ENCODE measurements around the gene RAI14.
"Not testable (repeated sequence)": the region's sequence is repeated elsewhere in the genome, so short reads cannot be mapped to it uniquely, and the experiment has no call there.

The RAI14 gene

DNA sequence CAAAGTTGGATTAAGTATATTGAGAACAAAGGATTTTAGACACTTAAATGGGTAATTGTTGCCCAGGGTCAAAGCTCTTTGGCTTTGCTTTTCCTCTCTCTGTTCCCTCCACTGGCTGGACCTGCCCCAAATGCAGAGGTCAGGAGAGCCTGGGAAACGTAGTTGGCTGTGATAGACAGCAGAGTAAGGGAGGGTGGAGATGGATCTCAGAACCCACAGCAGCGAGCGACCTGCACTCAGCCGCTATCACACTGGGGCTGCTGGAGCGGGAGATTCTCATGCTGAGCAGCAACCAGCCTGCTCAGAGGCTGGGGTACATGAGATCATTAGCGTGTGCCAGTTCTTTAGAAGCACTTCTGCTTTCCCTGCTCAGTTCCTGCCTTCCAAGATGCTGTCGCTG is 111.1 kb downstream of the RAI14 start:
- Histone ChIP-seq H3K9me3 (ENCODE audit: control insufficient read depth, insufficient read depth, low read length) (no peaks in the 10 kb centered on the region), H3K27me3 (ENCODE audit: control insufficient read depth, insufficient read depth, low read length) (no peaks in the 10 kb centered on the region), H3K9ac (ENCODE audit: low read depth, low read length) (no peak overlapping the region), H3K4me1 (ENCODE audit: control insufficient read depth, insufficient read depth, low read length) (no peaks in the 10 kb centered on the region), H3K4me3 (ENCODE audit: low read depth, low read length) (no peak overlapping the region), H3K36me3 (ENCODE audit: control insufficient read depth, insufficient read depth, low read length) (peaks cover 5% of the 10 kb centered on the region)

GRCh38 chr5:34770486-34770885 is 114.4 kb downstream of the RAI14 start:
- Histone ChIP-seq H3K9me3 (ENCODE audit: control insufficient read depth, insufficient read depth, low read length) (no peaks in the 10 kb centered on the region), H3K9ac (ENCODE audit: low read depth, low read length) (no peak overlapping the region), H3K36me3 (ENCODE audit: control insufficient read depth, insufficient read depth, low read length) (peaks cover 2% of the 10 kb centered on the region), H3K4me1 (ENCODE audit: control insufficient read depth, insufficient read depth, low read length) (no peaks in the 10 kb centered on the region), H3K4me3 (ENCODE audit: low read depth, low read length) (no peak overlapping the region), H3K27me3 (ENCODE audit: control insufficient read depth, insufficient read depth, low read length) (no peaks in the 10 kb centered on the region)

GRCh38 chr5:34771076-34771475 is 114.9 kb downstream of the RAI14 start:
- H3K27me3 ChIP-seq (ENCODE audit: control insufficient read depth, insufficient read depth, low read length): no peaks in the 10 kb centered on the region
- H3K36me3 ChIP-seq (ENCODE audit: control insufficient read depth, insufficient read depth, low read length): peaks cover 2% of the 10 kb centered on the region
- no peak overlapping the region for H3K9ac ChIP-seq (ENCODE audit: low read depth, low read length)
- no peaks in the 10 kb centered on the region for H3K4me1 ChIP-seq (ENCODE audit: control insufficient read depth, insufficient read depth, low read length)
- no peaks in the 10 kb centered on the region for H3K9me3 ChIP-seq (ENCODE audit: control insufficient read depth, insufficient read depth, low read length)
- no peak overlapping the region for H3K4me3 ChIP-seq (ENCODE audit: low read depth, low read length)

DNA sequence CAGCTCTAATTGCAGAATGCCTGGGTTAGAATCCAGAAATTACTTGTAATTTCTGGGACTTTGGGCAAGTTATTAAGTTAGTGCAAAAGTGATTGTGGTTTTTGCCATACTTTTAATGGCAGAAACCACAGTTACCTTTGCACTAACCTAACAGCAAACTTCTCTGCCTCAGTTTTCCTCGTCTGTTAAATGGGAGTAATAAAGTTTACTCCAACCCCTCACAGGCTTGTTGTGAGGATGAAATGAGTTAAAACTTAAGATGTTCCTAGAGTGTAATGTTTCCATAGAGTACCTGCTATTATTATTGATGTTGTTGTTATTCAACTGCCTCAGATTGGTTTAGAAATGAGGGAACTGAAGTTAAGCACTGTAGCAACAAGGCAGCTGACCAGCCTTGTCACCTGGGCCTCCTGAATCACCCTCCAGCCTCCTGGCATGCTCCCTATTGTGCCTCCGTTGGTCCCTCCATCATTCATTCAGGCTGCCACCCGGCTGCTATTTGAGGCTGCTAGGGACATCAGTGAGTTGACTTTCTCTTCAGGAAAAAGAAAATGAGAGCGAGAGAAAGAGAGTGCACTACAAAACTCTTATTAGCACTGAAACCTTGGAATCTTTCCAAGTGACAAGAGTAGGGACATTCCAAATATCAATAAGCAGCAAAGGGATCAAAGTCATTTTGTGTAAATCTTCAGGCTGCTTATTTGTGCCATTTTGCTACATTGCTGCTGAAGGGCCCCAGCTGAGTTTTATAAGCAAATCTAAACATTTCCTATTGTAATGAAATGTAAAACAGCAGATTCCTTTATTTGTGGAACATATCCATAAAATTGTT is 116.4 kb downstream of the RAI14 start:
- Histone ChIP-seq H3K4me3 (ENCODE audit: low read depth, low read length) (no peak overlapping the region), H3K9me3 (ENCODE audit: control insufficient read depth, insufficient read depth, low read length) (no peaks in the 10 kb centered on the region), H3K4me1 (ENCODE audit: control insufficient read depth, insufficient read depth, low read length) (no peaks in the 10 kb centered on the region), H3K36me3 (ENCODE audit: control insufficient read depth, insufficient read depth, low read length) (no peaks in the 10 kb centered on the region), H3K27me3 (ENCODE audit: control insufficient read depth, insufficient read depth, low read length) (no peaks in the 10 kb centered on the region), H3K9ac (ENCODE audit: low read depth, low read length) (no peak overlapping the region)

DNA sequence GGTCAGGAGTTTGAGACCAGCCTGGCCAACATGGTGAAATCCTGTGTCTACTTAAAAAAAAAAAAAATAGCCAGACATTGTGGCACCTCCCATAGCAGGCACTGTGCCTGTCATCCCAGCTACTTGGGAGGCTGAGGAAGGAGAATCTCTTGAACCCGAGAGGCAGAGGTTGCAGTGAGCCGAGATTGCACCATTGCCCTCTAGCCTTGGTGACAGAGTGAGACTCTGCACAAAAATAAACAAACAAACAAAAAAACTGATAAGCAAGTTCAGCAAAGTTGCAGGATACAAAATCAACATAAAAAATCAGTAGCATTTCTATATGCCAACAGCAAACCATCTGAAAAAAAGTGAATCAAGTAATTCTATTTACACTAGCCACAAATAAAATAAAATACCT is 118.0 kb downstream of the RAI14 start:
- Histone ChIP-seq H3K4me3 (ENCODE audit: low read depth, low read length) (no peak overlapping the region), H3K4me1 (ENCODE audit: control insufficient read depth, insufficient read depth, low read length) (no peaks in the 10 kb centered on the region), H3K27me3 (ENCODE audit: control insufficient read depth, insufficient read depth, low read length) (no peaks in the 10 kb centered on the region), H3K9me3 (ENCODE audit: control insufficient read depth, insufficient read depth, low read length) (peaks cover 3% of the 10 kb centered on the region), H3K9ac (ENCODE audit: low read depth, low read length) (no peak overlapping the region), H3K36me3 (ENCODE audit: control insufficient read depth, insufficient read depth, low read length) (peaks cover 6% of the 10 kb centered on the region)

DNA sequence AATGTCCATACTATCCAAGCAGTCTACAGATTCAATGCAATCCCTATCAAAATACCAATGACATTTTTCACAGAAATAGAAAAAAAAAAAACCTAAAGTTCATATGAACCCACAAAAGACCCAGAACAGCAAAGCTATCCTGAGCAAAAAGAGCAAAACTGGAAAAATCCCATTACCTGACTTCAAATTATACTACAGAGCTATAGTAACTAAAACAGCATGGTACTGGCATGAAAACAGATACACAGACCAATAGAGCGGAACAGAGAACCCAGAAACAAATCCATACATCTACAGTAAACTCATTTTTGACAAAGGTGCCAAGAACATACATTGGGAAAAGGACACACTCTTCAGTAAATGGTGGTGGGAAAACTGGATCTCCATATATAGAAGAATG is 118.5 kb downstream of the RAI14 start:
- not testable (repeated sequence) for H3K4me3 ChIP-seq (ENCODE audit: low read depth, low read length); H3K9ac ChIP-seq (ENCODE audit: low read depth, low read length); H3K9me3 ChIP-seq (ENCODE audit: control insufficient read depth, insufficient read depth, low read length); H3K27me3 ChIP-seq (ENCODE audit: control insufficient read depth, insufficient read depth, low read length); H3K4me1 ChIP-seq (ENCODE audit: control insufficient read depth, insufficient read depth, low read length); H3K36me3 ChIP-seq (ENCODE audit: control insufficient read depth, insufficient read depth, low read length)

GRCh38 chr5:34775886-34776285 is 119.8 kb downstream of the RAI14 start:
- no peak overlapping the region for H3K9ac ChIP-seq (ENCODE audit: low read depth, low read length)
- H3K9me3 ChIP-seq (ENCODE audit: control insufficient read depth, insufficient read depth, low read length): peaks cover 3% of the 10 kb centered on the region
- peaks cover 6% of the 10 kb centered on the region for H3K36me3 ChIP-seq (ENCODE audit: control insufficient read depth, insufficient read depth, low read length)
- no peak overlapping the region for H3K4me3 ChIP-seq (ENCODE audit: low read depth, low read length)
- H3K4me1 ChIP-seq (ENCODE audit: control insufficient read depth, insufficient read depth, low read length): no peaks in the 10 kb centered on the region
- H3K27me3 ChIP-seq (ENCODE audit: control insufficient read depth, insufficient read depth, low read length): no peaks in the 10 kb centered on the region

- Histone ChIP-seq H3K4me1 (ENCODE audit: control insufficient read depth, insufficient read depth, low read length) (no peaks in the 10 kb centered on the region), H3K9me3 (ENCODE audit: control insufficient read depth, insufficient read depth, low read length) (peaks cover 6% of the 10 kb centered on the region), H3K27me3 (ENCODE audit: control insufficient read depth, insufficient read depth, low read length) (no peaks in the 10 kb centered on the region), H3K4me3 (ENCODE audit: low read depth, low read length) (no peak overlapping the region), H3K9ac (ENCODE audit: low read depth, low read length) (no peak overlapping the region), H3K36me3 (ENCODE audit: control insufficient read depth, insufficient read depth, low read length) (peaks cover 6% of the 10 kb centered on the region)
Observed at GRCh38 chr5:34778091-34778850, 122.1 kb downstream of the RAI14 start.

DNA sequence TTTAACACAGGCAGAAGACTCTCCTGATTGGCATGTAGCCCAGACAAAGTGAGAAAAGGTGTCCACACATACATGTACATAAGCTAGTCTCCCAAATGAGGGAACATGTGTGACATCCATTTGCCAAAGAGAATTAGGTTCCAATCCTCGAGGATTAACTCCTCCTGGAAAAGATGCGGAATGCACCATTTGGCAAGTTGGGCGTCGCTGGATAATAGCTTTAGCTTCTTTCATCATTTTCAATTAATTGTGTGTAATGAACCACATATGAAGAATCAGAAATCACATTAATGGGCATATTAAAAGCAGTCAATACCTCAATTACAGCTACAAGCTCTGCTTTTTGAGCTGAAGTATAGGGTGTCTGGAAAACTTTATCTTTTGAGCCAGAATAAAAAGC is 127.8 kb downstream of the RAI14 start:
- not testable (repeated sequence) for H3K36me3 ChIP-seq (ENCODE audit: control insufficient read depth, insufficient read depth, low read length); H3K27me3 ChIP-seq (ENCODE audit: control insufficient read depth, insufficient read depth, low read length); H3K9me3 ChIP-seq (ENCODE audit: control insufficient read depth, insufficient read depth, low read length)

DNA sequence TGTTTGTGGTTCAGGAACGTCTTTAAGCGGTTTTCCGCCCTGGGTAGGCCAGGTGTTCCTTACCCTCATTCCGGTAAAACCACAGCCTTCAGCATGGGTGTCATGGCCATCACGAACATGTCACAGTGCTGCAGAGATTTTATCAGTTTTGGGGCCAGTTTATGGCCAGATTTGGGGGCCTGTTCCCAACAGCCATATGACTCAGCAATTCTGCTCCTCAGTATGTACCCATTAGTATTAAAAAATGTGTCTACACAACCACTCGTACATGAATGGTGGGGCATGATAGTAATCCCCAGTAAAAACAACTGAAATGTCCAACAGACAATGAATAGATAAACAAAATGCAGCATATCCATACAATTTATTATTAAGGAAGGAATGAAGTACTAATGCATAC is 130.9 kb downstream of the RAI14 start:
- no peaks in the 10 kb centered on the region for H3K4me1 ChIP-seq (ENCODE audit: control insufficient read depth, insufficient read depth, low read length)
- H3K4me3 ChIP-seq (ENCODE audit: low read depth, low read length): no peak overlapping the region
- no peak overlapping the region for H3K9ac ChIP-seq (ENCODE audit: low read depth, low read length)
- H3K9me3 ChIP-seq (ENCODE audit: control insufficient read depth, insufficient read depth, low read length): no peaks in the 10 kb centered on the region
- H3K36me3 ChIP-seq (ENCODE audit: control insufficient read depth, insufficient read depth, low read length): no peaks in the 10 kb centered on the region
- H3K27me3 ChIP-seq (ENCODE audit: control insufficient read depth, insufficient read depth, low read length): no peaks in the 10 kb centered on the region

More for the DNA sequence above, 127.8 kb downstream of the RAI14 start:
- H3K9ac ChIP-seq (ENCODE audit: low read depth, low read length); H3K4me3 ChIP-seq (ENCODE audit: low read depth, low read length); H3K4me1 ChIP-seq (ENCODE audit: control insufficient read depth, insufficient read depth, low read length): not testable (repeated sequence)

DNA sequence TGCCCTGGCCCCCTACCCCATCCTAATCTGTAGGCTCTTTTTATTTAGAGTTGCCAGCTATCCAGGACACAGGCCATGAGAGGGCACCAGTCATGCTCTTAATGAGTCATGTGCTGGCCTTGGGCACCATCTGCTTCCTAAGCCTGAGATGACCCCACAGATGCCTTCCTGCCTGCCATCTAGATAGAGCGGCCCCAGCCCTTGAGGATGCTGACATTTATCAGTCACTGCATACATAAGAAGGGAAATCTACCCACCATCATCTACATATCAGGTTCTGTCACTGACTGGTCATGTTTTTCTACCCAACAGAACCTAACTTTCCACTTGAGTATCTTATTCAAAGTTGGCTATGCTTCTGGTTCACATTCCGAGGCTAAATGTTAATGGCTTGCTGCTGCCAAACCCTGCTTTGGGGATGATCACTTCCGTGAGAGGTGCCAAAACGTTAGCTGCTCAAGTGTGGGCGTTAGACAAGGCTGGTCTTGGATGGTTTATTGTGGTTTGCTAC is 132.9 kb downstream of the RAI14 start:
- Histone ChIP-seq H3K36me3 (ENCODE audit: control insufficient read depth, insufficient read depth, low read length) (no peaks in the 10 kb centered on the region), H3K9me3 (ENCODE audit: control insufficient read depth, insufficient read depth, low read length) (no peaks in the 10 kb centered on the region), H3K4me1 (ENCODE audit: control insufficient read depth, insufficient read depth, low read length) (no peaks in the 10 kb centered on the region), H3K9ac (ENCODE audit: low read depth, low read length) (no peak overlapping the region), H3K4me3 (ENCODE audit: low read depth, low read length) (no peak overlapping the region), H3K27me3 (ENCODE audit: control insufficient read depth, insufficient read depth, low read length) (no peaks in the 10 kb centered on the region)

- Histone ChIP-seq H3K9ac (ENCODE audit: low read depth, low read length) (no peak overlapping the region), H3K27me3 (ENCODE audit: control insufficient read depth, insufficient read depth, low read length) (no peaks in the 10 kb centered on the region), H3K4me1 (ENCODE audit: control insufficient read depth, insufficient read depth, low read length) (no peaks in the 10 kb centered on the region), H3K36me3 (ENCODE audit: control insufficient read depth, insufficient read depth, low read length) (no peaks in the 10 kb centered on the region), H3K4me3 (ENCODE audit: low read depth, low read length) (no peak overlapping the region), H3K9me3 (ENCODE audit: control insufficient read depth, insufficient read depth, low read length) (no peaks in the 10 kb centered on the region)
Observed at GRCh38 chr5:34789639-34790038, 133.5 kb downstream of the RAI14 start.

All from iPS-15b (cell line).